Glutamatergic neuron (in vitro differentiated cells): Measurements from ENCODE around the gene ISL1. TPM values are rescaled to one million over a fixed set of nuclear protein-coding genes. Genes with fewer than 3 reads are reported as not detected.

Source experiments
- DNase-seq: peaks from one replicate; pipeline ENCODE4 v3.0.0; 2022
- H3K27ac Mint-ChIP-seq: one replicate; pipeline ENCODE4 v1.8.0; 2020; ENCODE audit warnings: mild to moderate bottlenecking, mixed read lengths, inconsistent platforms; ENCODE audit not compliant: unreplicated experiment
- H3K27me3 Mint-ChIP-seq: one replicate; pipeline ENCODE4 v1.8.0; 2020; ENCODE audit warnings: mild to moderate bottlenecking, moderate library complexity, mixed read lengths, inconsistent platforms; ENCODE audit not compliant: unreplicated experiment
- H3K36me3 Mint-ChIP-seq: one replicate; pipeline ENCODE4 v1.8.0; 2020; ENCODE audit warnings: mild to moderate bottlenecking, mixed read lengths, inconsistent platforms; ENCODE audit not compliant: unreplicated experiment
- H3K4me1 Mint-ChIP-seq: one replicate; pipeline ENCODE4 v1.8.0; 2020; ENCODE audit warnings: mild to moderate bottlenecking, low read depth, mixed read lengths, inconsistent platforms; ENCODE audit not compliant: unreplicated experiment
- H3K4me3 Mint-ChIP-seq: one replicate; pipeline ENCODE4 v1.8.0; 2020; ENCODE audit warnings: mild to moderate bottlenecking, mixed read lengths, inconsistent platforms; ENCODE audit not compliant: unreplicated experiment
- H3K9me3 Mint-ChIP-seq: one replicate; pipeline ENCODE4 v1.8.0; 2020; ENCODE audit warnings: mild to moderate bottlenecking, moderate library complexity, mixed read lengths, inconsistent platforms; ENCODE audit not compliant: unreplicated experiment
- CTCF ChIP-seq: fragments of 200-600 bp; sonication (generic); IDR thresholded peaks from one replicate; pipeline ENCODE4 v1.5.0; 2021; ENCODE audit not compliant: partially characterized antibody, unreplicated experiment
- total RNA-seq: library from RNA; stranded (reverse); fragmentation: NEBNext Ultra II Directional; extraction: Animal tissue kit (Norgen Biotek cat#: 25700); gene quantifications from one replicate; pipeline ENCODE4 v1.2.1, GENCODE V29; 2021; ENCODE audit not compliant: unreplicated experiment

Gene ISL1
- total RNA-seq, 1 donor from 2014 or later: 152 TPM

DNA sequence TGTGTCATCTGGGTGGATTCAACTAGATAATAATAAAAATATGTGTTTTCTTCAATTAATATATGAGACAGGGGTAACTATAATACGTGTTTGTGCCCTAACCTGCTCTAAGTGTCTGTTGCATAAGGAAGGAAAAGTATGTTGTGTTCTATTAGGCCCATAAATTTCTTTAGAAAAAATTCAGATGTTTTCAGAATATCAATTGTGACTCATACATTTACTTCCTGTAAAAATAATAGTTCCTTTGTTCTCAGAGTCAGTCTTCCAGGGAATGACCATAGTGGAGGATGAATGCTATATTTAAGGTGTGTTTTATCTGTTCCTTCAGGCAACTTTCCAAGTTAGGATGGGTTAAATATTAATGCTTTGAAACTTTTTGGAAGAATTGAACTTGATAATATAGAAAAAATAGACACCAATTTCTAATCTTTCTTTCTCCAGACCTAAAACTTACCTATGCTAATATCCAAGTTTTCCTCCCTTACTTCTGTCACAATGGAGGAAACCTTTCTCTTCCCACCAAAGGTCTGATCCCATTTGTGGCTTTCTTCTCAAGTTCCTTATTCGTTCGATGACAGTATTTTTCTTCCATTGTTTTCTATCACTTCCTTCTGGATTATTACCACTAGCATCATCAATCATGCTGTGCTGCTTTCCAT, 49.9 kb downstream of the ISL1 start:
- no peaks in the 10 kb centered on the region for H3K4me1 Mint-ChIP-seq
- no peaks in the 10 kb centered on the region for H3K36me3 Mint-ChIP-seq
- no peak overlapping the region for H3K4me3 Mint-ChIP-seq
- no peak overlapping the region for H3K27ac Mint-ChIP-seq
- TF ChIP-seq CTCF: no peak
- no peaks in the 10 kb centered on the region for H3K27me3 Mint-ChIP-seq
- no peak for DNase-seq
- H3K9me3 Mint-ChIP-seq: no peaks in the 10 kb centered on the region

- H3K36me3 Mint-ChIP-seq: no peaks in the 10 kb centered on the region
These were observed 56.0 kb downstream of the ISL1 start for GRCh38 chr5:51439232-51439631.

More at GRCh38 chr5:51439232-51439631, 56.0 kb downstream of the ISL1 start:
- no peaks in the 10 kb centered on the region for H3K27me3 Mint-ChIP-seq
- TF ChIP-seq CTCF: no peak
- no peaks in the 10 kb centered on the region for H3K4me1 Mint-ChIP-seq
- no peak overlapping the region for H3K4me3 Mint-ChIP-seq
- H3K9me3 Mint-ChIP-seq: no peaks in the 10 kb centered on the region
- DNase-seq: no peak
- no peak overlapping the region for H3K27ac Mint-ChIP-seq
